Urinary bladder (tissue), 4 donors: ENCODE measurements around the gene RALA. TPM values are rescaled to one million over a fixed set of nuclear protein-coding genes. Genes with fewer than 3 reads are reported as not detected.

Experiments used
- DNase-seq: peaks from one replicate; pipeline ENCODE4 v3.0.0-alpha.2; 2015; ENCODE audit errors: extremely low spot score
- H3K27ac ChIP-seq: one replicate; pipeline ENCODE4 v1.5.1; 2013; ENCODE audit warnings: low read depth, mild to moderate bottlenecking, moderate library complexity
- H3K36me3 ChIP-seq: one replicate; pipeline ENCODE4 v1.6.1; 2013; ENCODE audit warnings: mild to moderate bottlenecking, moderate library complexity; ENCODE audit not compliant: insufficient read depth
- H3K4me1 ChIP-seq: one replicate; pipeline ENCODE4 v1.6.1; 2013; ENCODE audit warnings: mild to moderate bottlenecking, moderate library complexity; ENCODE audit not compliant: insufficient read depth
- H3K4me3 ChIP-seq: one replicate; pipeline ENCODE4 v1.5.1; 2013; ENCODE audit warnings: low read depth, low read length
- WGBS: extraction: QIAGEN DNeasy Blood & Tissue Kit; methylation state at CpG from one replicate; pipeline ENCODE4 v1.1.7; 2013; 5-methylcytosine and 5-hydroxymethylcytosine counted together
- polyA plus RNA-seq: library from polyadenylated mRNA; stranded (reverse); fragments of 200-250 nt; gene quantifications from one replicate; pipeline ENCODE4 v1.2.3, GENCODE V29; 2013
- total RNA-seq: library from RNA; depleted of rRNA; stranded (reverse); fragments of >200 nt; gene quantifications from one replicate; pipeline ENCODE4 v1.2.3, GENCODE V29; 2014
- donor health status: healthy with polysubstance abuse.
- donor health status: healthy.

RALA gene
- total and polyA plus RNA-seq, 2 donors: 23.5 to 32.7 TPM

DNA sequence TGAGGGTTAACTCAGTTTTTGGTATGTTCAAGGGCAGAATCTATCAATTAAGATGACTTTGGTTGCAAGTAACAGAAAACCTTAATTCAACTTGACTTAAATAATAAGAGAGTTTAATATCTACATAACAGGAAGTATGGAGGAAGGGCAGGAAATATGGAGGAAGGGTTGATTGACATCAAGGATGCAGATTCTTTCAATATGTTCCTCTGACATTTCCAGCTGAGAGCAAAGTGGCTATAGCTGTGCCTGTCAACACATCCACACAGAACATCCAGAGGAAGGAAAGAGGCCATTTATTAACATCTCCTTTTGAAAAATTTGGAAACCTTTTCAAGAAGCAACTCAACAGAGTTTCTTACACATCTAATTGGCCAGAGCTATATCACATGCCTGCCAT lies 19.4 kb upstream of the RALA start:
- Histone ChIP-seq H3K4me3 (no peak overlapping the region), H3K27ac (no peak overlapping the region), H3K36me3 (no peaks in the 10 kb centered on the region), H3K4me1 (no peaks in the 10 kb centered on the region)
- no peak for DNase-seq

DNA sequence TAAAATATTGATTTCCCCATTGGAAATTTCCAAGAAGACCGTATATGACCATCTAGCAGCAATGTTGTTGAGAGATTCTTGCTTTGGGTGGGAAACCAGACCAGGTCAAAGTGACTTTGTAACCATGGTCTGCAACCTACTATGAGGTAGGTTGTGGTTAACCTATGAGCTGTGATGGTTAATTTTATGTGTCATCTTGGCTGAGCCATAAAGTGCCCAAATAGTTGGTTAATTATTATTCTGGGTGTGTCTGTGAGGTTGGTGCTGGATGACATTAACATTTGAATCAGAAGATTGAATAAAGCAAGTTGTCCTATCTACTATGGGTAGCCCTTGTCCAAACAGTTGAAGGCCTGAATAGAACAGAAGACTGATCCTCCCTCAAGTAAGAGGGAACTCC lies 18.3 kb upstream of the RALA start:
- Histone ChIP-seq H3K4me1 (no peaks in the 10 kb centered on the region), H3K36me3 (no peaks in the 10 kb centered on the region), H3K4me3 (no peak overlapping the region), H3K27ac (no peak overlapping the region)
- DNase-seq: no peak
- WGBS: 95% methylated on average over 1 of the region's 1 CpG

DNA sequence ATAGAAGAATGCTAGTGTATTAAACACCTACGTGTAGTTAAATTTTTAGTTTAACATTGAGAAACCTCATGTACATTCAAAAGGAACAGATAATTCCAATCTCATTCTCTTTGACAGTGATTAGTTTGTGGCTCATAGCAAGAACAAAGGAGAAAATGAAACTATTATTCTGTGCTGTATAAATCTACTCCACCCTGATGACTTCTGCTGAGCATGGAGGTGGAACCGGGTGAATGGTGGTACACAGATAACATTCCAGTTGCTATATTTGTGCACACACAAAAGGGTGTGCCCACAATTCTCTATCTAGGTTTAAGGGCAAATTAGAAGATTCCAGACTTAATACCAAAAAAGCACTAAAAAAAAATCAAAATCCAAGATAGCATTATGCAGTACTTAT lies 17.0 kb upstream of the RALA start:
- Histone ChIP-seq H3K27ac (no peak overlapping the region), H3K36me3 (no peaks in the 10 kb centered on the region), H3K4me1 (no peaks in the 10 kb centered on the region), H3K4me3 (no peak overlapping the region)
- WGBS: 79% methylated on average over 2 of the region's 2 CpGs
- DNase-seq: no peak

DNA sequence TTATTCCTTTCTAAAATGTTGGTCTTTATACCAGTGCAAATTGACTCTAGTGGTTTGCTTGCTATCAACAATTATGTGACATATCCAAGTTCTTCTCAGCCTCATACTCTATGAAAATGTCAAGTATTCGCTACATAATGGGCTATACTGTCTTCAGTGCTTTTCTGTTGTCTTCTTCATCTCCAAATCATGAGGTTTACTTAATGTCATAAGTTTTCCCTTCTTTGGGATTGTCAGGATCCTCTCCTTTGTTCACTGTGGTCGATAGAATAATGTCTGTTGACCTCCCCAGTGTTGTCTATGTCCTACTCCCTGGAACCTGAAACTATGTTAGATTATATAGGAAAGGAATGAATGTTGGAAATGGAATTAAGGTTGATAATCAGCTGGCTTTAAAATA lies 16.4 kb upstream of the RALA start:
- WGBS: 96% methylated on average over 2 of the region's 2 CpGs

DNA sequence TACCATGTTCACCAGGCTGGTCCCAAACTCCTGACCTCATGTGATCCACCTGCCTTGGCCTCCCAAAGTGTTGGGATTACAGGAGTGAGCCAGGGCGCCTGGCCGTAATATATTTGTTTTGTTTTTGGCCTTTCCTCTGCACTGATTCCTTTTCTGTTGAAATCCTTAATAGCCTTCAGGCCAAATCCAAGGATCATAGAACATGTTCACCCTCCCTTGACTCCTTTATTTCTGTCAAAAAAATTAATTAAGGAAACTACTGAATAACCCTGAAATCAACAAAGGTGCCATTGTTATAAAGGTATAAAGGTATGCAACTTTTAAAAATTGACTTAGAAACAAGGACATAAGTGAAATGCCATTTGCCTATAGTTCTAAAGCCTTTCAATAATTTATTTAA lies 15.5 kb upstream of the RALA start:
- no peaks in the 10 kb centered on the region for H3K4me1 ChIP-seq
- WGBS: 95% methylated on average over 2 of the region's 2 CpGs
- no peak overlapping the region for H3K27ac ChIP-seq
- no peak overlapping the region for H3K4me3 ChIP-seq
- no peaks in the 10 kb centered on the region for H3K36me3 ChIP-seq
- DNase-seq: no peak

More for the DNA sequence above, 16.4 kb upstream of the RALA start:
- no peak overlapping the region for H3K27ac ChIP-seq
- no peak for DNase-seq
- H3K4me3 ChIP-seq: no peak overlapping the region
- no peaks in the 10 kb centered on the region for H3K36me3 ChIP-seq
- no peaks in the 10 kb centered on the region for H3K4me1 ChIP-seq

DNA sequence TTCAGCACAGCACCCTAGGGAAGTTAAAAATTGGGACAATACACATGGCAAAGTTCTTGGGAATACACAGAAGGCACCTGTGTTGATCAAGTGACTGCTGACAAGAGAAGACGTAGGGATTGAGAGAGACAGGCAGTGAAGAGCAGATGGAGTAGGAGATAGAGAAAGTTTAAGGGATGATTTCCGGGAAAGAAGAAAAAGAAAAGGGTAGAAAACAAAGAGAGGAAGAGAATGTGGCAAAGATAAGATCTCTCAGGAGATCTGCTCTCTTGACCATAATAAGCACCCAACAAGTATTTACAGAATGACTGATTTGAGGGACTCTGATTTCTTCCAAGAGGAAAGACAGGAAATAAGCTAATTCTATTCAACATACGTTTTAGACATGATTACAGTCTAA lies 15.1 kb upstream of the RALA start:
- H3K27ac ChIP-seq: no peak overlapping the region

DNA sequence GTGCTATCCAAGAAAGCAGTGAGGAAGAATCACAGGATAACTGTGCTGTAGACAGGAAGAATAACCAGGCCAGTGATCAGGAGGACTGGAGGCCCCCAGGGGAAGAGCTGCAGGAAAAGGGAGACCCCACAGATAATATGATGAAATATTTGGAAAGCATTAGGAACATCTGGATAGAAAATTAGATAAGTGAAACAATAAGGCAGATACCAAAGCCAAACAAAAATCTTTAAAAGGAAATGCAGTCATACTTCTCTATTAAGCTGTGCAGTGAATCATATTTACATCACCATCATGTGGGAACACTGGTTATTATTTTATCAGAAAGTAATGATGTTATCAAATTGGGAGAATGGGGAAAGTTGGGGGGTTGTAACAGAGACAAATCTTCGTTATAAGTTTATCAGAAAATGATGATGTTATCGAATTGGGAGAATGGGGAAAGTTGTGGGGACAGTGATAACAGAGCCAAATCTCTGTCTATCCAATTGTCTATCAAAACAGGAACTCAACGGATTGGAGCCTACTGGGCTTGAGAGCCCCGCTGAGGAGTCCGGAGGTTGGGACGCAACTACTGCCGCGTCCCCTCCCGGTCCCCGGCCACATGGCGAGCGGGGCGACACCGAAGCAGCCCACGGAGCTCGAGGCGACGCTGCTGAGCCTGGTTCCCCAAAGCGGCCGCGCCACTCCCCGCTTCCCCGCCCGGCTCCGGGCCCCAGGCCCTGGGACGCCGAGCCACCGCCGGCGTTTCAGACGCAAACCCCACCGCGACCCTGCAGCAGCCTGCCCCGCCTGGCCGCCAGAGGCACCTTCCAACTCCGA lies 14.0 kb upstream of the RALA start:
- H3K4me1 ChIP-seq: no peaks in the 10 kb centered on the region
- DNase-seq: no peak
- H3K36me3 ChIP-seq: no peaks in the 10 kb centered on the region
- H3K27ac ChIP-seq: no peak overlapping the region
- H3K4me3 ChIP-seq: peak overlapping the region; percentile 22
- WGBS: 6% methylated on average over 36 of the region's 36 CpGs

More for the DNA sequence above, 15.1 kb upstream of the RALA start:
- no peaks in the 10 kb centered on the region for H3K36me3 ChIP-seq
- 70% methylated on average over 3 of the region's 3 CpGs for WGBS
- H3K4me1 ChIP-seq: no peaks in the 10 kb centered on the region
- no peak for DNase-seq
- no peak overlapping the region for H3K4me3 ChIP-seq

DNA sequence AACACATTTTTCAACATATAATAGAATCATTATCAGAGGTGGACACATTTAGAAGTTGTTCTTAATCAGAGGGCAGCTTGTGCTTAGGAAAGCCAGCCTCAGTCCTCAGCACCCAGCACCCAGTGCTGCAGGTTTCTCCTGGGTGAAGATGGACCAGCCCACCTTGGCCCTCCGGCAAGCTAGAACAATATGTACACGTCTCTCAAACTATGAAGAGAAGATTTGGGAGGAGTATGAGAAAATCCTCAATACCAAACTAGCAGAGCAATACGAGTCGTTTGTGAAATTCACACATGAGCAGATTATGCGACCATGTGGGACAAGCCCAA lies 13.5 kb upstream of the RALA start:
- Histone ChIP-seq H3K36me3 (no peaks in the 10 kb centered on the region), H3K4me1 (no peaks in the 10 kb centered on the region), H3K27ac (no peak overlapping the region), H3K4me3 (peak overlapping the region; percentile 22)
- 60% methylated on average over 5 of the region's 5 CpGs for WGBS
- DNase-seq: no peak

DNA sequence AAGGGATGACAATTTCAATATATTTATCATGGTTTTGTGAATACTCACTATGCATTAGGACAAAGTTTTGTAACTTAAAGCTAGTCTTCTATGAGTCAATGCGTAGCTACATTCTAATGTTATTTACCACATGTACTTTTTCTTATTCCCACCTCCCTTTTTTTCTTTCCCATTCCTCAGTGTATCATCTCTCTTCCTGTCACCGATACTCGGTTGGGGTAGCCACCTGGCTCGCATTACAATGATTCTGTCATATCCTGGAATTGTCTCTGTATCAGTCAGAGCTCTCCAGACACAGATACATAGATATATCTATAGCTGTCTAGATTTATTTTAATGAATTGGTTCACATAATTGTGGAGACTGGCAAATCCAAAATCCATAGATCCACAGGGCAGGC lies 9.8 kb upstream of the RALA start:
- 78% methylated on average over 4 of the region's 4 CpGs for WGBS
- Histone ChIP-seq H3K4me1 (no peaks in the 10 kb centered on the region), H3K27ac (no peak overlapping the region), H3K36me3 (no peaks in the 10 kb centered on the region), H3K4me3 (no peak overlapping the region)
- no peak for DNase-seq

DNA sequence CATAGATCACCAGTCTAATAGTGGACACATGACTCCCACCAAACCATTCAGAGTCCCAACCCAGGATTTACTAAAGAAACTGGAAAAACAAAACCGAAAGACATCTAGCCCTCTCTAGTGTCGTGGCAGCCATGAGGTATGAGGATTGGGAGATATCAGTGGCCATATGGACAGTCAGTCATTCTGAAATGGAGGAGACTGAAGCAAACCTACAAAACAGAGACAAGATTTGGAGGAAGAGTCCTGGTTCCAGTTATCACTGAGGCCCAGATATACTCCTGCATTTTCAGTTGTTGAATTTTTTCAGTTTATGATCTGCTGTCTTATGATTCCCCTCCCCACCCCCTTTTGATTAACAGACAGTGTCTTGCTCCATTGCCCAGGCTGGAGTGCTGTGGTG lies 9.1 kb upstream of the RALA start:
- no peaks in the 10 kb centered on the region for H3K36me3 ChIP-seq
- no peak overlapping the region for H3K27ac ChIP-seq
- H3K4me1 ChIP-seq: no peaks in the 10 kb centered on the region
- no peak overlapping the region for H3K4me3 ChIP-seq
- 96% methylated on average over 2 of the region's 2 CpGs for WGBS
- no peak for DNase-seq

DNA sequence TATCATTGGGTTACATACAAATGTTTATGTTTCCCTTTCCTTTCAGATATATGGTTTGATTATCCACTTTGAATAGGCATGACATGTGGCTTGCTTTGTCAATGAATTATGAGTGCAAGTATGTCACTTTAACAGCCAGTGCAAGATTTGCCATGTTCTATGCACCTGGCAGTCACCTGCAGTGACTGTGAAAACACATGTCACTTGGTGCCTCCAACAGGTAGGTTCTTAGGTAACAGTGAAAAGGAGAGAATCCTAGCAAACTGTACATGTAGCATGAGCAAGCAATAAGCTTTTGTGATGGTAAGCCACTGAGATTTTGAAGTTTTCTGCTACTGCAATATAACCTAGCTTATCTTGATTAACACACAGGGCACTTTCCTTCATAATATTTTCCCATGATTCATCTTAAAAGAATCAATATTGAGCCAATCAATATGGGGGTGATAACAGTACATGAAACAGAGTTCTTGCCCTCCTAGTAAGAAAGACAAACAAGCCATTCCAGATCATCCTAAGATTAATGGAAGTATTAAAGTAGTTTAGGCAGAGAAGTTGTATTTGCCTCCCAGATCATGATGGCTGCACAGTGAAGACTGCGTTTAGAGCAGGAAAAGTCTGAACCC lies 7.9 kb upstream of the RALA start:
- no peak overlapping the region for H3K4me3 ChIP-seq
- DNase-seq: no peak
- no peaks in the 10 kb centered on the region for H3K4me1 ChIP-seq
- 56% methylated on average over 1 of the region's 1 CpG for WGBS
- no peaks in the 10 kb centered on the region for H3K36me3 ChIP-seq
- no peak overlapping the region for H3K27ac ChIP-seq

DNA sequence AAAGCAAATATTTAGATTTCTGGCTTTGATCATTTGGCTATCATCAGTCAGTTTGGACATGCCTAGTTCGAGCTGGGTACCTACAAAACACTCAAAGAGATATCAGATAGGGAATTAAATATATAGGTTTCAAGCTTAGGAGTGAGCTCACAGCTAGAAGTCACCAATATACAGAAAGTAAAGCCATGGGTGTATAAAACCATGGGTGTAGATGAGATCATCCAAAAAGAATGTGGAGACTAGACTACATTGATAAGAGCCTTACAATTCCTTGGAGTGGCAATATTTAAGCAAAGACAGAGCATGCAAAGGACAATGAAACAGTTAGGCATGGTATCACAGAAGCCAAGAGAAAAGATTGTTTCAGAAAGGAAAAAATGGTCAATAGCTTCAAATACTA lies 7.2 kb upstream of the RALA start:
- 25% methylated on average over 1 of the region's 1 CpG for WGBS
- H3K4me3 ChIP-seq: no peak overlapping the region

DNA sequence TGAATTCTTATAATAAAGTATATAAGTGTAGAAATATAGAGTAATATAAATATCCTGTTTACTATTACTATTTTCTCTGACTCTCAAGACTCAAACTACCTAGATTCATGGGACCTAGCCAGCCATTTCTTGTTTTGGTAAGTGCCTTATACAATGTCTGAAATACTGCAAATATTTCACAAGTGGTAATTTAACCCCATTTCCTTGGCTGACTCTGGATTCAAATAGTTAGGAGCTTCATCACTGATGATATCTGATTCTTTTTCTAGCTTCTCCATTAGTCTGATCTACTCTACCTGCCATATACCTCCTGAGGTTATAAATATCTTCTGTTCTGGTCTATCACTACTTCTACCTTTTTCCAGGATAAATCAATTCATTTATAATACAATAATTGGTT lies 6.4 kb upstream of the RALA start:
- Histone ChIP-seq H3K4me3 (no peak overlapping the region), H3K27ac (no peak overlapping the region), H3K4me1 (no peaks in the 10 kb centered on the region), H3K36me3 (no peaks in the 10 kb centered on the region)
- no peak for DNase-seq

More for the DNA sequence above, 7.2 kb upstream of the RALA start:
- DNase-seq: no peak
- no peaks in the 10 kb centered on the region for H3K36me3 ChIP-seq
- H3K27ac ChIP-seq: no peak overlapping the region
- H3K4me1 ChIP-seq: no peaks in the 10 kb centered on the region

DNA sequence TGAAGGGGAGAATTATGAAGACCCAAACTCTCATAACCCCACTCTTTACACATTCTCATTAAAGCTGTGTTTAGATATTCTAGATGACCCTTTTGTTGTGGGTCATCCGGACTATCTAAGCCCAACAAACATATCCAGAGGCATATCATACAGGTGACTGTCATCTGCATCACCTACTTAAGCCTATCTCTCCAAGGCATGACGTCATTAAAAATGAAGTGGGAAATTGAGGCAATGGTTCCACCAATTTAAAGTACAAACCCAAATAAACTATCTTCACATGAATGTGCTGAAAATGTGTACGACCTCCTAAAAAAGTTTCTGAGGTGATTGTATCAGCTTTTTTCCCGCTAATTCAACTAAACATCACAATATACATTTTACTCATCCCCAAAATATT lies 4.5 kb upstream of the RALA start:
- Histone ChIP-seq H3K27ac (no peak overlapping the region), H3K36me3 (no peaks in the 10 kb centered on the region), H3K4me3 (no peak overlapping the region), H3K4me1 (no peaks in the 10 kb centered on the region)
- no peak for DNase-seq
- WGBS: 73% methylated on average over 4 of the region's 4 CpGs
